Measurements from ENCODE around the gene ODR4.

GRCh38 chr1:186463926-186464325, 88.3 kb downstream of the ODR4 start:
- TF ChIP-seq FOS (IDR thresholded peaks at IDR 0.05; ENCODE audit: low read depth, low read length) (no peak), MXI1 (IDR thresholded peaks at IDR 0.05; ENCODE audit: borderline replicate concordance, low read depth, low read length) (no peak), CTCF (conservative IDR thresholded peaks at IDR 0.05; ENCODE audit: low read depth, low read length) (no peak), POLR2A (IDR thresholded peaks at IDR 0.05; ENCODE audit: low read depth, low read length) (no peak), CHD1 (IDR thresholded peaks at IDR 0.05; ENCODE audit: low read depth, low read length) (no peak), CEBPB (IDR thresholded peaks at IDR 0.05; ENCODE audit: low read depth, low read length) (no peak), RCOR1 (IDR thresholded peaks at IDR 0.05; ENCODE audit: insufficient replicate concordance, low read length) (no peak)
- TF ChIP-seq, protein P1, sequence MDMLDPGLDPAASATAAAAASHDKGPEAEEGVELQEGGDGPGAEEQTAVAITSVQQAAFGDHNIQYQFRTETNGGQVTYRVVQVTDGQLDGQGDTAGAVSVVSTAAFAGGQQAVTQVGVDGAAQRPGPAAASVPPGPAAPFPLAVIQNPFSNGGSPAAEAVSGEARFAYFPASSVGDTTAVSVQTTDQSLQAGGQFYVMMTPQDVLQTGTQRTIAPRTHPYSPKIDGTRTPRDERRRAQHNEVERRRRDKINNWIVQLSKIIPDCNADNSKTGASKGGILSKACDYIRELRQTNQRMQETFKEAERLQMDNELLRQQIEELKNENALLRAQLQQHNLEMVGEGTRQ (IDR thresholded peaks at IDR 0.05; ENCODE audit: low read depth, low read length) = no peak

Data from IMR-90 (cell line).